HG02970 (cell line): ENCODE results near the gene MAP7D3.
"Not testable (repeated sequence)": the region's sequence is repeated elsewhere in the genome, so short reads cannot be mapped to it uniquely, and the experiment has no call there.

Experiments used
- ATAC-seq: cut with Tn5 transposase; IDR thresholded peaks from one replicate; pipeline ENCODE4 v1.9.1; 2021; ENCODE audit warnings: mild to moderate bottlenecking, moderate library complexity, moderate number of reproducible peaks; ENCODE audit not compliant: unreplicated experiment, low FRiP score

MAP7D3 gene

DNA sequence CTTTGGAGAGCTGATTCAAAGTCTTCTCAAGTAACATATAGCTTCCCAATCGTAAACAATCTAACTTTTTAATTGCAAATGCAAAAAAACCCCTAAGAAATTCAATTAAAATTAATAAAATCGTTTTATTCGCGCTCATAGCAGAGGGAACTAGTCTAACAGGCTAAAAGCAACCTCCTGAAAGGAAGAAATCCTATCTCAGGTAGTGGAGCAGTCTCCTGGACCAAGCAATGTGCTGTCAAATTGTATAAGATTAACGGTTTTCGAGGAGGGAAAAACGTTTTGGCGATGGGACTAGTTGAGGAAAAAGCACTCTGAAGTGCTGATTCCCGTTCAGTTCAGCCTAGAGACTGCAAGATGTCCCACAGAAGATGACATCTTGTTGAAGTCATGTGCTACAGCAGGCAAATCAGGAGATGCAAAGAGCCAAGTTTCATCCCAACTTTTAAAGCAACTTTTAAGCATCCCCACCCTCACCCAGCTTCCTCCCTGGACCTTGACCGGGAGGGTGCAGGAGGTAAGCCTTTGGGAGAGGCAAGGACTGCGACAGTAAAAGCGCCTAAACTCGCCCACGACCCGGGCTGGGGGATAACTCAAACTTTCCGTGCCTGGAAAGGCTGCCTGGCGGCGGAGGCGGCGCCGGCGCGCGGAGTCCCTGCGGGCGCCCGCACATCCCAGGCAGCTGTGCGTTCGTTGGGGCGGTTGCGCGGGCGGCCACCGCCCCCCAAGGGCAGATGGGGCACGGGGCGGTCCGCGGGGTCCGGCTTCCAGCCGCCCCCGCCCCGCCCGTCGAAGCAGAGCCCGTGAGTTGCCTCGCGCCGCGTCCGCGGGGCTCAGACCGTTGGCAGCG lies 784 bp downstream of the MAP7D3 start:
- ATAC-seq: peak; percentile 32

DNA sequence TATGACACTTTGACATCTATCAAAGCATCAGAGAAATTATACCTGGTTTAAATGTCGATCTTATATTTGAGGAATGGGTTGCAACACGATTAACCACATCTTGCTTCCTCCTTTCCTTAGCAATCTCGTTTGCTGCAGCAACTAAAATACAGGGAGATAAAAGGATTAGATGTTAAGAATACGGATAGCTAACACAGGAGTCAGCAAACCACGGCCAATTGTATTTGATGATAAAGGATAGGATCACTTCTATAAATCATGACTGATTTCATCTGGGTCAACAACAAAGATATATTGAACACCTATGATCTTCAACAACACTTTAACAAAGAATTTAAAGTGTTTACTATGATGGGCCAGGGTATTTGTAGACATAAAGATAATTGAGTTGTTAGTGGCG lies 5.0 kb downstream of the MAP7D3 start:
- ATAC-seq: no peak

DNA sequence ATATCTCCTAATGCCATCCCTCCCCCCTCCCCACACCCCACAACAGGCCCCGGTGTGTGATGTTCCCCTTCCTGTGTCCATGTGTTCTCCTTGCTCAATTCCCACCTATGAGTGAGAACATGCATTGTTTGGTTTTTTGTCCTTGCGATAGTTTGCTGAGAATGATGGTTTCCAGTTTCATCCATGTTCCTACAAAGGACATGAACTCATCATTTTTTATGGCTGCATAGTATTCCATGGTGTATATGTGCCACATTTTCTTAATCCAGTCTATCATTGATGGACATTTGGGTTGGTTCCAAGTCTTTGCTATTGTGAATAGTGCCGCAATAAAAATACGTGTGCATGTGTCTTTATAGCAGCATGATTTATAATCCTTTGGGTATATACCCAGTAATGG lies 13.4 kb downstream of the MAP7D3 start:
- not testable (repeated sequence) for ATAC-seq

DNA sequence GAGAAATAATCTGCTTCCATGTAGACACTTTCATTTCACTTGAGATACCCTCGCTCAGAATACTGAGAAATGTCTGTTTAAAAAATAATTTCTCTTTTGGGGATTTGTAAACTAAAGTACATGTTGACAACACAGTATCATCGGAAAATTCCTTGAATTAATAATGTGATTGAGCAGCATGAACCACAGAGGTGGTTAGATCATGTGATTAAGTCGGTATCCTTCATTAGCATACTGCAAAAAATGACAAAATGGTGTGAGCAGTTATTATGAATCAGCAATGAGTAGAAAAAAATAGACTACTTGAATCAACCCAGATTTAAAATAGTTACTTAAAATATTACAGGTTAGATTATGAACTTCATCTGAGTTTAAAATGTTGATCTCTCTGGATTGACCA lies 14.1 kb downstream of the MAP7D3 start:
- ATAC-seq: no peak

DNA sequence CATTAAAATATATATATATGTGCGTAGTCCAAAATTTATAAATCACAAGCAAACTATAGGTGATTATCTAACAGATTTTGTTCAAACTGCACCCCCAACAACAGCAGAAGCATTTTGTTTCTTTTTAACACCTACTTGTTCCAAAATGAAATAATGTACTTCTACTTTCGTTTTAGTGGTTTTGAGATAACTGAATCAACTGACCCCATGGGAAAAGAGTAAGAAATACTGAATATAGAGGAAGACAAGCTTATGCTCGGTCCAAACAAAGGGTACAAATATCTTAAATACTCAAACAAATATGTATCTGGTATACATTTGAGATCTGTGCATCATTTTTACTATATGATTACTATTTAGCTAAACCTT lies 22.4 kb downstream of the MAP7D3 start:
- no peak for ATAC-seq

DNA sequence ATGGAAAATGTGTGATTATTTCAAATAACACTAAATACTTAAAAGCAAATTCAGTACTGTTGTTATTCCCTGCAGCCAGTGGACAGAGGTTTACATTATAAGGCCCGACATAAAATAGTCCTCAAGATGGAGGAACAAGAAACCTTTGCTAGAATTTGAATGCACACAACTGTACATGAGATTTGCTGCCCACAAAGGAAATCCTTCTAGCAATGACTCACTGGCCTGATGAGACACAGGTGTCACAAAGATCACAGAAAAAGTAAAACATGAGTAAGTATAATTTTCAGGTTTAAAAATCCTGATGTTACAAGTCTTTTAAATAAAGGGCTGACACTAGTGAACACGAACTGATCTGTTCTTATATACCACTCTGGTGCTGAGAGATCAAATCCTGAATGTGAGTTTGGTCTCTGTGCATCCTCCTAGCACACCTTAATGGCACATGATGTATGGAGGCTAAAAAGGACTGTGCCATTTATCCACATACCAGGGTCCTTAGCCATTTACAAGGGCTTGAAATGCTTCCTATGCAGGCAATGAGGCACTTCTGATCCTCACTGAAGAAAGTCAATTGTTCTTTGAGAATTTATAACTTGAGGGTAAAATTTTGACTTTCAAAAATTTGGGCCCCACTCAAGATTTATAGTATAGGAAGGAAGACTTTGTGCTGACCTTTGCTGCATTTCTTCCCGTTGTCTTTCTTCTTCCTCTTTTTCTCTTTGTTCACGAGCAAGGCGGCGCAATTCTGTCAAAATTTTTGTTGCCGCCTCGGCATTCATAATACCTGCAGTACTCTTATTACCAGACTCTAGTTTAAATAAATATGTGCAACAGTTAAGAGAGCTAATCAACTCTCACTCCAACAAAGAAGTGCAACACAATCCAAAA lies 23.0 kb downstream of the MAP7D3 start:
- ATAC-seq: no peak

DNA sequence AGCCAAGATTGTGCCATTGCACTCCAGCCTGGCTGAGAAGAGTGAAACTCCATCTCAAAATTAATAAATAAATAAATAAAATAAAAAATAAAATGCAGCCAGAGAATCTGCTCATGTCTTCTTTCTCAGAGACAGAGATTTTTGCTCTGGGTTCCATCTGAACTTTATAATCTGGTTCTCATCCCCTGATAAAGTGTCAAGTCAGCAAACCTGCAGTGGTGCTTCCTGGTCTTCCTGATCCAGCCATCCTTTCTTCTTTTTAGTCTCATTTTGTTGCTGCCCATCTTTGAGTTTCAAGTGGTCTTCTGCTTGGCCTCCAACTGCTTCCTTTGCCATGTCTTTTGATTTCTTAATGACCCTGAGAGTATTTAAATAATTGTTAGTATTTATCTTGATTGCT lies 24.1 kb downstream of the MAP7D3 start:
- ATAC-seq: no peak

DNA sequence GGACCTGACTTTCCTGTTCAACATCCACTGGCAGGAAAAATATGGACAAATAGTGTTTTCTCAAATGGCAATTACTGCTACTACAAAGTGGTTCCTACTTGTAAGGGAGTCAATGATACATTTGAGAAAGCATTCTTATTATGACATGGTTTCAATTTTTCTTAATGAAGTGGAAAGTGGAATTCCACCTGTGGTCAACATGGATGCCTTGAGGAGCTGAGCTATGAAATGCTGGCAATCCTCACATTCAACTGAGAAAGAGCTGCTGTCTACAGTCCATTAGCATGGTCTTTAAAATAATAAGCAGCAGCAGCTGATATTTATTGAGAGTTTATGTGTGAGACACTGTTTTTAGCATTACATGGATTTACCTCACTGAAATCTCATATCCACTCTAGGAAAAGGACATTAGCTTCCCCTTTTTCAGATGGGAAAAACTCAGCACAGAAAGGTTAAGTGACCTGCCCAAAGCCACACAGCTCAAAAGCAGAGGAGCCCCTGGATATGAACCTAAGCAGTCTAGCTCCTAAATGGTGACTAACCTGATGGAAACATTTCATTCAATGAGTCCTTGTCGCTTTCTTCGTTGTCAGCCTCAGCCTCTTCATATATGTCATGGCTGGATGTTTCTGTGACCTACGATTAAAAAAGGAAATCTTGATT lies 29.2 kb downstream of the MAP7D3 start:
- no peak for ATAC-seq

DNA sequence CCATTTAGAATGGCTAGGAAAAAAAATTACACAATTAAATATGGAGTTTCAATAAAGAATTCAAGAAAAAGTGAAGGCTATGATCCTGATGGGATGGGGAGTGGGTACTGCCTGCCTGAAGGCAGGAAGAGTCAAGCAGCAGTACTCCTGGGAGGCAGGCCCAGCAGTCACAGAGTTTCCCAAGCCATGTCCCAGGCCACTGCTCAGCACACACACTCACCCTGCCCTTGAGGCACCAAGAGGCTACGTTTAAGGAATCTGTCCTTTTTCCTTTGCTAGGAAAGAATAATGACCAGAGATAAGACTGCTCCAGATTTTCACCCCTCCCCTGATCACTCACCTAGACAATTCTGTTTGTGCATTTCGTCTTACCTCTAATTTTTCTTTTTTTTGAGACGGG lies 30.2 kb downstream of the MAP7D3 start:
- ATAC-seq: no peak

DNA sequence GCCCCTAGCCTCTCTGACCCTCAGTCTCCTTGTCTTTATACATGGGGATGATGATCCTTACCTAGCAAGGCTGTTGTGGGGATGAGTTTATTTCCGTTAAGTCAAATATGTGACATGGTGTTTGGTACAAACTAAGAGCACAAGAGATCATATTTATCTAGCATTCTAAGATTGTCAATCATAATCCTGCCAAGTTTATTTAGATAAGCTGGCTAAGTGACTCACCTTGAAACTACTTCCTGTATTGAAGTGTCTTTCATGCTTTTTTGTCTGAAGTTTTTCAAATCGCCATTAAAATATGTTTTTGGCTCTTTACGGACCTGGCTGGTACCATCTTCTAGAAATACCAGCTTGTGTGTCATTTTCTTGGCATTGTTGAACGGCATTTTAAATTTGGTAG lies 30.7 kb downstream of the MAP7D3 start:
- ATAC-seq: no peak

DNA sequence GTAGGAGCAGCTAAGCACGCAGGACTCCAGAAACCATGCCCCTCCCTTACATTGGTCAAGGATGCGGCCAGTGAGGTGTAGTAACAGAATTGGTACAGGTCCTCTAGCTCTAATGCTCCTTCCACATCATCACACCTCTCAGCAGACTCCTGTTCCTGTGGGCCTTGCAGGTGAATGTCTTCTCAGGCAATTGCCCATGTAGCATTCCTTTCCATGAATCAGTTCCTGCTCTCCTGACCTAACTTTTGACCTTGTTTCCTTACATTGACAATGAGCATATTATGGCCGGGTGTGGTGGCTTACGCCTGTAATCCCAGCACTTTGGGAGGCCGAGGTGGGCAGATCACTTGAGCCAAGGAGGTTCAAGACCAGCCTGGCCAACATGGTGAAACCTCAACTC lies 31.3 kb downstream of the MAP7D3 start:
- no peak for ATAC-seq

DNA sequence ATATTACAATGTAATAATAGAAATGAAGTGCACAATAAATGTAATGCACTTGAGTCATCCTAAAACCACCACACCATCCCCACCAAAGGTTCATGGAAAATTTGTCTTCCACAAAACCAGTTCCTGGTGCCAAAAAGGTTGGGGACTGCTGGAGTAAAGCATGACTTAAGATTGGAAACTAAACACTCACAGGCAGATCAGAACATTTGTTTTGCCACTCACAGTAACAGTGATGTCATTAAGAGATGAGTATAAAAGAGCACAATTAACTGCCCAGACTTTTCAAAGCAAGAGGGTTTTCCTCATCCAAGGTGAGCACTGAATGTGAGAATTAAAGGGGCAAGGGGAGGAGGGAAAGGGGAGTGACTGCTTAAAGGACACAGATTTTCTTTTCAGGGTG lies 35.6 kb downstream of the MAP7D3 start:
- no peak for ATAC-seq

DNA sequence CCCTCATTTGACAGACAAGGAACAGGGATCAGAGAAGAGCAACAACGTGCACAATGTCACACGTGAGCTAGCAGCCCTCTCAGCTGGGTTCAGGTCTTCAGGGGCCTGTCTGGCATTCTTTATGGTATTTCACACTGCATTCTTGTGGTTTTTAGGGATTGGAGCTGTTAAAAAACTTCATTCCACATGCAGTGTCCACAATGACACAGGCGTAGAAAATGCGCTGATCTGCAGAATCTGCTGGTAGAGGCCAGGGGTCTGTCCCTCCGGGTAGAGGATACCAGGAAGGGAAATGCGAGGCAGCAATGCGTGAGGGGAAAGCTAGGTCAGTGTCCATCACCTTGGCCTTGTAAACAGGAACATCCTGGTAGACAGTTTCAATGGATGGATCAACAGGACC lies 36.6 kb downstream of the MAP7D3 start:
- ATAC-seq: no peak

DNA sequence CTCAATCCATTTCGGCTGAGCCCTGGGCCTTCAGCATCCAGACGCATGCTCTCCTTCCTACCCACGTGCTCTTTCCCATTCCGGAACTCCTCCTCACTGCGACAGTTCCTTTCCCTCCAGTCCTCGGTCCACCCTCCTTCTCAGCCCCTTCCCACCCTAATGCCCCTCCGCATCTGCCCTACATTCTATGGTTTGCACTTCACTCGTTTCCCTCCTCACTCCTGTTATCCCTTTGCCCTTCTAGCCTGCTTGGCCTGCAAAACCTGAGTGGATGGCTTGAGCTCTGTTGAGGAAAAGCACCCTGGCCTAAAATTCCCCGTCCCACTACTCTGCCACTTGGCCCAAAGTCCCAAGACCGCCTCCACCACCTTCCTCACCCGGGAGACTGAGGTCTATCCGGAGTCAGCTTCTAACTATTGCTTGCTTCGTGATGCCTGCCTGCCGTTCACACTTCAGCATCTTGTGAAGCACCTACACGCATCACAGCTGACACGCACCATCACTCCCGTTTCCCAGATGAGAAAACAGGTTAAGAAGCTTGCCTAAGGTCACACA lies 38.6 kb downstream of the MAP7D3 start:
- no peak for ATAC-seq

DNA sequence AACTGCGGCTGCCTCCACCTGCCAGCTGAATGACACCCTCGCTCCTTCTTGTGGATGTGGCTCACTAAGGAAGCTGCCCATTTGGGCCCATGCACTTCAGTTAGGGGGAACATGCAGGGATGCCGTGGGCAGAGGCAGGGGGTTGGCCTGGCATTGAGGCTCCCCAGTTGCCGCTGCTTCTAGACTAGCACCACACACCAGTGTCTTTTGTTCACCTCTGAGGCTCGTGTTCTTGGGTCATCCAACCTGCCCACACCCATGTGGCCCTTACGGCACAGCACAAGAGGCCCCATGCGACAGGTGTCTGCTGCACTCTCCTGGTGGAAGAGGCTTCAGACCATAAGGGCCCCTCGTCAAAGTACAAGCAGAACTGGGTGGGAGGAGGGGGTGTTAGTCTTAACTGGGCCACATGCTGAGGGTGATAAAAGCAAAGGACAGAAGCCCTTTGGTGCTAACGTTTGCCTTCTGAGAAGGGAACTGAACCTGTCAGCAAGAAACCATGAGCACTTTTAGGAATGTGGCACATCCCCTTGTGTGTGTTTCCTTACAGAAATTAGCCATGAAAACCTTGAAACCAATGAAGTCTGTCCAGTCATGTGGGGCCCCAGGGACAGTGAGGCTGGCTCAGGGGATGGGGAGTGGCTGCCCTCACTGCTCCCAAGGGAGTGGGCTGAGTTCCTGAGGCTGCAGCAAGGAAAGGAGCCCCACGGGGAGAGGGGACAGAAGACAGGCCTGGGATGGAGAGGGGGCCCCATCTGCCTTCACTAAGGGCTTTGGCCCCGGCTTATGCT lies 39.2 kb downstream of the MAP7D3 start:
- no peak for ATAC-seq

DNA sequence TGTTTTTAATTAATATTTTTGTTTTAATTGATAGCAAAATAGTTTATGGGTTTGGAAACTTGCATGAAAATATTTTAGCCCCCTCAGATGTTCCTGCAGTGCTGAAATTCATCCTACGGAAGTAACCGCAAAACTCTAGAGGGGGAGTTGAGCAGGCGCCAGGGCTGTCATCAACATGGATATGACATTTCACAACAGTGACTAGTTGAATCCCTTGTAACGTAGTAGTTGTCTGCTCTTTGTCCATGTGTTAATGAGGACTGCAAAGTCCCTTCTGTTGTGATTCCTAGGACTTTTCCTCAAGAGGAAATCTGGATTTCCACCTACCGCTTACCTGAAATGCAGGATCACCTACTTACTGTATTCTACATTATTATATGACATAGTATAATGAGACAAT lies 40.4 kb downstream of the MAP7D3 start:
- ATAC-seq: no peak

DNA sequence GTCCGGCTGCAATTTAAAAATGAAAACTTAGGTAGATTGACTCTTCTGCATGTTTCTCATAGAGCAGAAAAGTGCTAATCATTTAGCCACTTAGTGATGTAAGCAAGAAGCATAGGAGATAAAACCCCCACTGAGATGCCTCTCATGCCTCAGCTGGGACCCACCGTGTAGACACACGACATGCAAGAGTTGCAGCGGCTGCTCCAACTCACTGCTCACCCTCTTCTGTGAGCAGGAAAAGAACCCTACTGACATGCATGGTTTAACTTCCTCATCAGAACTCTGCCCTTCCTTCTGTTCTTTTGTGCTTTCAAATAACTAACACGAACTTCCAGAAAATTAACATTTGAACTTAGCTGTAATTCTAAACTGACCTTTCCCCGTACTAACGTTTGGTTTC lies 41.0 kb downstream of the MAP7D3 start:
- no peak for ATAC-seq

DNA sequence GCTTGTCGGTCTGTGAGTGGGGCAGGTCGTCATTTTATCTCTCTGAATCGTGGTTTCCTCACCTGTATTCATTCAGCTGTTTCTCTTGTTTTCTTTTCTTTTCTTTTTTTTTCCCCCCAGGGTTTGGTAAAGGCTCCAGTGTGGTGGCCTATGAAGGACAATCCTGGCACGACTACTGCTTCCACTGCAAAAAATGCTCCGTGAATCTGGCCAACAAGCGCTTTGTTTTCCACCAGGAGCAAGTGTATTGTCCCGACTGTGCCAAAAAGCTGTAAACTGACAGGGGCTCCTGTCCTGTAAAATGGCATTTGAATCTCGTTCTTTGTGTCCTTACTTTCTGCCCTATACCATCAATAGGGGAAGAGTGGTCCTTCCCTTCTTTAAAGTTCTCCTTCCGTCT lies 41.4 kb downstream of the MAP7D3 start:
- no peak for ATAC-seq

DNA sequence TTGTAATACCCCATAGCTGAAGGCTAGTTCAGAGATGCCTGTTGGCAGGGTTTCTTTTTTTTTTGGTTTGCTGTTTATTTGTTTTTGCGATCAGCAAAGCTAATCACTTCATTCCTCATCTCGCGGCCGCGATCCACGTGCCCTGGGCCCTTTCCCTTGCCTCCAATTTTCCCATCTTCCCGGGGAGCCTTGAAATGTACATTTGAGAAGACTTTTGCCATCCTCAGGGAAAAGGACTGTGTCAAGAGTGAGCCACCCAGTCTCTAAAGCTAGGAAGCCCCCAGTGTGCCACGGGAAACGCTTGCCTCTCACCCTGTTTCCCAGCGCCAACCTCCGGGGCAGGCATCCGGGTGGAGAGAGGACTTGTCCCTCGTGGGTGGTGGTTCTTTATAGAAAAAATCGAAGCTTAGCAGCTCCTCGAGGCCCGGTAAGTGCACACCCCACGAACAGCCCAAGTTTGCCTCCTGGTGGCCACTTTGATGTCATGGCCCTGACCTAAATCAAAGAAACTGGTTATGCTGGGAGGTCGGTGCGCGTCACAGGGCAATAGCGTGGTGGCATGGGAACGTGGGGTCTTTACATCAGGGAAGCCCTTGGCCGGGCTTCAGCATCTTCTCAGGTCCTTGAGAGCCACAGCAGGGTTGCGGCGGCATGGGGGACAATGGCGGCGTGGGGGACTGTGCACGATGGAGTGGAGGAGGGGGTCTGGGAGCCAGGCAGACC lies 42.0 kb downstream of the MAP7D3 start:
- ATAC-seq: no peak

DNA sequence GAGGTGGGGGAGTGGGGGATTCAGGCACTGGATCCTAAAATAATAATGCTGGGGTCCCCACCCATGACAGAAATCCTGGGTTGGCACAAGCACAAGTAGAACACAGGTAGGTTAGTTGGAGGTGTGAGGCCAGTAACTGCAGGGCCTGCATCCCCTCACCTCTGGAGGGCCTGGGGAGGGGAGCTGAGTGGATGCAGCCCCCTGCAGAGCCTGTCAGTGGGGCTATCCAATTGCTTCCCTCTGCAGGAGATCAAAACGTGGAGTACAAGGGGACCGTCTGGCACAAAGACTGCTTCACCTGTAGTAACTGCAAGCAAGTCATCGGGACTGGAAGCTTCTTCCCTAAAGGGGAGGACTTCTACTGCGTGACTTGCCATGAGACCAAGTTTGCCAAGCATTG lies 43.7 kb downstream of the MAP7D3 start:
- no peak for ATAC-seq
